Transverse colon (tissue), 4 donors: ENCODE measurements around the gene SEPTIN2.

Source experiments
- EP300 ChIP-seq: sonication (generic); formaldehyde crosslinking; IDR thresholded peaks from one replicate; pipeline ENCODE4 v1.6.1; 2017; ENCODE audit warnings: antibody characterized with exemption, low read depth
- POLR2A ChIP-seq: fragments of 450-650 bp; IDR thresholded peaks from one replicate; pipeline ENCODE4 v1.6.1; 2016; ENCODE audit warnings: antibody characterized with exemption, mild to moderate bottlenecking, moderate library complexity
- POLR2AphosphoS5 ChIP-seq, 3 donors: sonication (generic); formaldehyde crosslinking; IDR thresholded peaks; one replicate each; pipeline ENCODE4 v1.6.1; 2016; ENCODE audit warnings: antibody characterized with exemption in 3 of 3
- TF ChIP-seq, protein P1 (sequence below), 5 experiments: fragments of 200-600 bp in 3 of 5; fragments of 450-650 bp in 2 of 5; sonication (generic) in 3 of 5; IDR thresholded peaks; 1 replicate in 2 of 5; 2 replicates in 3 of 5; pipeline ENCODE4 v1.5.1; 2016 to 2017; ENCODE audit warnings: antibody characterized with exemption in 5 of 5, inconsistent platforms in 3 of 5, mild to moderate bottlenecking in 2 of 5, moderate library complexity in 1 of 5

GRCh38 chr2:241339839-241340630 lies 24.3 kb downstream of the SEPTIN2 start:
- TF ChIP-seq, protein P1, sequence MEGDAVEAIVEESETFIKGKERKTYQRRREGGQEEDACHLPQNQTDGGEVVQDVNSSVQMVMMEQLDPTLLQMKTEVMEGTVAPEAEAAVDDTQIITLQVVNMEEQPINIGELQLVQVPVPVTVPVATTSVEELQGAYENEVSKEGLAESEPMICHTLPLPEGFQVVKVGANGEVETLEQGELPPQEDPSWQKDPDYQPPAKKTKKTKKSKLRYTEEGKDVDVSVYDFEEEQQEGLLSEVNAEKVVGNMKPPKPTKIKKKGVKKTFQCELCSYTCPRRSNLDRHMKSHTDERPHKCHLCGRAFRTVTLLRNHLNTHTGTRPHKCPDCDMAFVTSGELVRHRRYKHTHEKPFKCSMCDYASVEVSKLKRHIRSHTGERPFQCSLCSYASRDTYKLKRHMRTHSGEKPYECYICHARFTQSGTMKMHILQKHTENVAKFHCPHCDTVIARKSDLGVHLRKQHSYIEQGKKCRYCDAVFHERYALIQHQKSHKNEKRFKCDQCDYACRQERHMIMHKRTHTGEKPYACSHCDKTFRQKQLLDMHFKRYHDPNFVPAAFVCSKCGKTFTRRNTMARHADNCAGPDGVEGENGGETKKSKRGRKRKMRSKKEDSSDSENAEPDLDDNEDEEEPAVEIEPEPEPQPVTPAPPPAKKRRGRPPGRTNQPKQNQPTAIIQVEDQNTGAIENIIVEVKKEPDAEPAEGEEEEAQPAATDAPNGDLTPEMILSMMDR (IDR thresholded peaks at IDR 0.05): no peak
- TF ChIP-seq POLR2A: no peak
- TF ChIP-seq EP300: no peak
- no peak for TF ChIP-seq POLR2AphosphoS5 (IDR thresholded peaks at IDR 0.05)
